Measurements from ENCODE around the gene GPR39.
"Not testable (repeated sequence)": the region's sequence is repeated elsewhere in the genome, so short reads cannot be mapped to it uniquely, and the experiment has no call there.

The GPR39 gene

DNA sequence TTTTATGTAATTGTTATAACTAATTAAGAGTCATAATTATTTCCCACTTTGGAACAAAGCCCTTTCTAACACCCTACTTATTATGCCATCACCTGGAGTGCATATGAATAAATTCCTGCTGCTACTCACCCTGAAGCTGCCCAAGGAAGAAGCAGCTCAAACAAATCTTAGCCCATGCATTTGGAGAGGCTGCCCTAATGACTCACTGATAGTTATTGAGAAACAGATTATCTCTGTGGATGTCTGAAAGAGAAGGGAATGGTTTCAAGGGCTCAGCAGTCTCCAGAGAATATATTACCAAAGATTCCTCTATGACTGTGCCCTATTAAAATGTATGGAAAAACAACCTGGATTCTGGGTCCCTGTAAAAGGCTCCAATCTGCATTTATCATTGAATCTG lies 81.0 kb downstream of the GPR39 start:
- no peak for DNase-seq (ENCODE audit: low spot score)

DNA sequence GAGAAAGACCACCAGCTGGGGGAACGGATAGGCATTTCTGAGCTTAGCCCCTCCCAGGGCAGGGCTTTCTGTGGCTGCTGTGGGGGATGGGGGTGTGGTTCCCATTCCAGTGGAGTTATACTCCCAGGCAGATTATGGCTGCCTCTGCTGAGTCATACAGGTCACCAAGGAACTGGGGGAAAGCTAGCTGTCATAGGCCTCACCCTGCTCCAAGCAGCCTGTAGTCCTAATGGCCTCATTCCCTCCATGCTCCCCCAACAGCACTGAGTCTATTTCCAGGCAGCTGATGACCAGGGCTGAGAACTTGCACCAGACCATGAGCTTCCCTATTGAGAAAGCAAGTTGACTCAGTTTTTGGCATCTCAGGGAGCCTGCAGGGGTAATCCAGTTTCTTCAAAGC lies 87.1 kb downstream of the GPR39 start:
- DNase-seq (ENCODE audit: low spot score): no peak

DNA sequence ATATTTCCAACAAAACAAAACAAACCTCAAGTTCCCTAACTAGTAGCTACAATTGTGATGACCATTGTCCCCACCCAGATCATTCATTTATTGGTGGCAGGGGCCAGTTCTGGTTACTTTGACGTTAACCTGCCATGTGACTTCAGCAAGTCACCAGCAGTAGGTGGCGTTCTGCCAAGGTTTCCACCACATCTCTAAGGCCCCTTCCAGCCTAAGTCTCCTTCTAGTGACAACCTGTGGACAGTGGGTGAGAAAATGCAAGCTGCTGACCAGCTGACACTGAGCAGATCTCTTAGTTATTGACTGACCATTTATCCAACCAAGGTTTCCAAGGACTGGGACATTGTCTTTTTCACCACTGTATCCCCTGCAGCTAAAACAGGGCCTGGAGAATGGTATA lies 98.4 kb downstream of the GPR39 start:
- DNase-seq (ENCODE audit: low spot score): no peak

DNA sequence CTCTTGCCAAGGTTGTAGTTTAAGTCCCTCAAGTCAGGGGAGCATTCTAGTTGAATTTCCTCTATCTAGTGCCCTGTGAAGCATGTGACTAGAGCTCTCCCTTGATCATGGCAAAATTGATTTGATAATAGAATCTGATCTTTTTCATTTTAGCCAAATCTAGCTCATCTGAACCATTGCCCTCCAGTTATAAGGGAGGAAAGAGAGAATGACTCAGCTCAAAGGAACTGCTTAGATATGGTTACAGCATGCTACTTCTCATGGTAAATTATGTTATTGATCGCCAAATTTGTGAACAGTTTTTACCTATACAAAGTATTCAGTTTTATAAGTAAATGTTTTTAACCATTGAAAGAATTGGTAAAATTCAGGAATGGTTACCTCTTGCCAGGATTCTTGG lies 100.8 kb downstream of the GPR39 start:
- DNase-seq (ENCODE audit: low spot score): no peak

DNA sequence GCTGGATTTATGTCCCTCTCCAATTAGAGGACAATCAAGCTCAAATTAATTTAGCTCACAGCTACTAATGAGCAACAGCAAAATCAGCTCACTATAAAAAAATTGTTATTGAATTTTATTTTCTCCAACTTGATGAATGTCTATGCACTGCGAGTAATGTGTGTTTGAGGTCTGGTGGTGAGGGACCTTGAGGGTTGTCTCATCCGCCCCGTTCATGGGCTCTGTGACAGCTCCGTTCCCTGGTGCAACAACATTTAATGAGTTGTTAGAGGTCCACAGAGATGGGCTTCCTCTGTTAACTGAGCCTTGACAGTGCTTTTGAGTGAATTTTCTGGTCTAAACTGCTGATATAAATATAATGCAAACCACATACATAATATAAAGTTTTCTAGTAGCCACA lies 101.7 kb downstream of the GPR39 start:
- no peak for DNase-seq (ENCODE audit: low spot score)

DNA sequence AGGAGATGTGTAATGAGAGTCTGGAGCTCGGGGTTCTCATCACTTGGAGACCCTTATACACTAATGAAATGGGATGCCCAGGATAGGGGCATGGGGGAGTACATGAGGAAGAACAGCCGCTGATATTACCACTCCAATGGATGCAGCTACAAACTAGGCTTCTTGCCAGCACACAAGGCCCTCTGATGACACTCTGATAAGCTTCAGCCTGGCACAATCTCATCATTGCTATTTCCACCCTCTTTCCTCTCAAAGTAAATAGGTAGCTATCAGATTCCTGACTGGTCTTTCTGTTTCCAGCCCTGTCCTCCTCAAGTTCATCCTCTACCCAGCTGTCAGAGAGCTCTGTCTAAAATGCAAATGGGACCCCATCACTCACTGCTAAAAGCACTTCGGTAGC lies 103.0 kb downstream of the GPR39 start:
- DNase-seq (ENCODE audit: low spot score): no peak

DNA sequence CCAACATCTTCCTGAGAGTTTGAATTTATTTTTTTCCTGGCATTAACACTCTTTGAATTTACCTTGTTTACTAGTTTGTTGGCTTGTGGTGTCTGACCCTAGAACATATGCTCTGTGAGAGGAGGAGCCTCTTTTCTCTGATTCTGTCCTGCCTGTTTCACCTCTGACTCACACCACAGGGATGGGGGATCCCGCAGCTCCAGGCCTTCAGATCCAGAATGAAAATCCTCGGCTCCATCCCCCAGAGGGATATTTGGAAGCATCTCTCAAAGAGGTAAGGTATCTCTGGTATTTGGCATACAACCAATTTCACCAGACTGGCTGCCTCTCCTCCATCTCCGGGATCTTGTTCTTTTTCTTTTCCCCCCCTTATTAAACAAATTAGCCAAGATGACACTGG lies 104.7 kb downstream of the GPR39 start:
- no peak for DNase-seq (ENCODE audit: low spot score)

DNA sequence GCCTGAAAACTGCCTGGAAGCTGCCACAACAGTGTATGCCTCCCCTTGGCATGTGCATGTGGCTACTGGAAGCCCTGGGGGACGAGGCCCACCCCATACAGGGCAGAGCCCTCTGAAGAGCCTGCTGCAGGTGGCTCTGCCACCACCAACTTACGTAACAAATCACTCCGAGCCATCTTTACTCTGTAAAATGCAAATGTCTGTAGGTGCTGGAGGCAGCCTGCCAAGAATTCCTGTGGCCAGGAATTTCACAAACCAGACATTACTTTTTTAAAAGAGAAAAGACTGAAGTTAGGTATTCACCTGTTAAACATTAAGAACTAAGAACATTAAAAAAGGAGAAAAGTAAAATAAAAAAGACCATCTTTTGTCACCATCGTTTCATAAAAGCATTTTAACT lies 106.3 kb downstream of the GPR39 start:
- no peak for DNase-seq (ENCODE audit: low spot score)

DNA sequence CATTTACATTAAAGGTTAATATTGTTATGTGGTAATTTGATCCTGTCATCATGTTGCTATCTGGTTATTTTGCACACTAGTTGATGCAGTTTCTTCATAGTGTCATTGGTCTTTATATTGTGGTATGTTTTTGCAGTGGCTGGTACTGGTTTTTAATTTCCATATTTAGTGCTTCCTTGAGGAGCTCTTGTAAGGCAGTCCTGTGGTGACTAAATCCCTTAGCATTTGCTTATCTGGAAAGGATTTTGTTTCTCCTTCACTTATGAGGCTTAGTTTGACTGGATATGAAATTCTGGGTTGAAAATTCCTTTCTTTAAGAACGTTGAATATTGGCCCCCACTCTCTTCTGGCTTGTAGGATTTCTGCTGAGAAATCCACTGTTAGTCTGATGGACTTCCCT lies 120.5 kb downstream of the GPR39 start:
- DNase-seq (ENCODE audit: low spot score): not testable (repeated sequence)

DNA sequence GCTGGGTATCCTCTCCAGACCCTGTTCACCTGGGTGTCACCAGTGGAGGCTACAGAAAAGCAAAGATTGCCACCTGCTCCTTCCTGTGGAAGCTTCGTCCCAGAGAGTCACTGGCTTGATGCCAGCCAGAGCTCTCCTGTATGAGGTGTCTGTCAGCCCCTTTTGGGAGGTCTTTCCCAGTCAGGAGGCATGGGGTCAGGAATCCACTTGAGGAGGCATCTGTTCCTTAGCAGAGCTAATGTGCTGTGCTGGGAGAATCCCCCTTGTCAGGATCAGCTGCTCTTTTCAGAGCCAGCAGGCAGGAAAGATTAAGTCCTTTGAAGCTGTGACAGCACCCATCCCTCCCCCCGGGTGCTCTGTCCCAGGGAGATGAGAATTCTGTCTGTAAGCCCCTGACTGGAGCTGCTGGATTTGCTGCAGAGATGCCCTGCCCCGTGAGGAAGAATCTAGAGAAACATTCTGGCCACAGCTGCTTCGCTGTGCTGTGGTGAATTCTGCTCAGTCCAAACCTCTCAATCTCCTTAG lies 121.8 kb downstream of the GPR39 start:
- DNase-seq (ENCODE audit: low spot score): no peak

DNA sequence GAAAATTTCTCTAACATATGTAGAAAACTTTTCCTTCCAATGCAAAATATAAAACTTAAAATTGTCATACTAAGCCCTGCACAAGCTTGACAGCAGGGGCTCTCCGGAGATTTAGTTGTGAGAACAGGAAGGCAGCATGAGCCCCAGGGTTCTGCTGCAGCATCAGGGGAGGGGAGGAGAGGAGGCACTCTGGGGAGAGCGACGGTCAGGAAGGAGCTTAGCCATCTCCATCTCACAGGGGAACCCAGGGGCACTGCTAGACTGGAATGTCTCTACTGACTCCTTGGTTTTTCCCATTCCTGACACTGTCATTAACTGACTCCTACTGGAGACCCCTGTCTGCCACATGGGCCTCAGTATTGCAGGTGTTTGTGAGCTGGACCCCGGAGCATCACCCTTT lies 123.6 kb downstream of the GPR39 start:
- no peak for DNase-seq (ENCODE audit: low spot score)

DNA sequence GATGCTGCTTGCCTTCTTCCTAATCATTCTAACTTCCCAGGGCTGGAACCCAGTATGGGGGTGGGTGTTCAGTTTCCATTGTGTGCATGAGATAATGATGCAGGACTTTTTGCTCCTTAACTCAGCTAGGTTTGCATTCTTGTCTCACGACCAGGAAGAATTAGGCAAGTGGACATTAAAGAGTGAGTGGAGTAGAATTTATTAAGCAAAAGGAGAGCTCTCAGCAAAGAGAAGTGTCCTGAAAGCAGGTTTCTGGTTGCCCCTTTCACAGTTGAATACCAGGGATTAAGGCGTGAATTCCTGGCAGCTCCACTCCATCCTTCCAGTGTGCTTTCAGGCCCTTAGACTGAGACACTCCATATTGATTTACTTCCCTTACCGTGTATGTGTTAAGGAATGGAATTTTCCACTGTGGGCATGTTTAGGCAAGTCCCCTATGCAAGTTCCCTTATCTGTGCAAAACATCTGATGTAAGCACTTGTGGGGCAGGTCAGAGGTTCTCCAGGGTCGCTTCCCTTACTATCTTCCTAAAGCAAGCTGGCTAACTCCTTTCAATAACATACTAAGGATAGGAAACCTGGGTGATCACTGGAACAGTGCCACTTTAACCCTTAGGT lies 126.5 kb downstream of the GPR39 start:
- DNase-seq (ENCODE audit: low spot score): no peak

DNA sequence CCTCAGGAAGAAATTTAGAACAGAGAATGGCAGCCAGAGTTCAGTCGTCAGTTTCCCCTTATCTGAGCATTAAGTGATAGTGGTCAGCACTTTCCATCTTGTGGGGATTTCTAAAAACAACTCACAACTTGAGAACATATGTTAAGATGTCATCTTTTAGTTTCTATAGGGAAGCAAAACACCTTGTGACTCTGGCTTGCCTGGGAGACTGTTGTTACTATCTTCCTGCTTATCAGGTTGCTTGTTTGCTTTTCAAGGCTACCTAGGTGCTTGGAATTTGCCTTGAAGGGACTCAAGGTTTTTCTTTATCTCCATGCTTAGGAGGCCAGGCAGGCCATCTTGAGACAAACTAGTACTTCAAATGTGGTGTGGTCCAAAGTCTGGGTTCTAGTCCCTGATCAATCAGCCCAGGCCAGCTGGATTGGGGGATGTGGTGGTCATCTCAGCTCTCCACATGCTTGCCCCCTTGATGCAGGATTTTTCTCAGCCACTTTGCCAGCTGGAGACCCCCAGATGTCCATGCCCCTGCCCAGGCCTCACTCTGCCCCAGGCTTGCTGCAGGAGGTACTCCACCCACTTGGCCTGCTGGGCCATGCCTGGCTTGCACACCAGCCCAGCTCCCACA lies 127.5 kb downstream of the GPR39 start:
- DNase-seq (ENCODE audit: low spot score): no peak

DNA sequence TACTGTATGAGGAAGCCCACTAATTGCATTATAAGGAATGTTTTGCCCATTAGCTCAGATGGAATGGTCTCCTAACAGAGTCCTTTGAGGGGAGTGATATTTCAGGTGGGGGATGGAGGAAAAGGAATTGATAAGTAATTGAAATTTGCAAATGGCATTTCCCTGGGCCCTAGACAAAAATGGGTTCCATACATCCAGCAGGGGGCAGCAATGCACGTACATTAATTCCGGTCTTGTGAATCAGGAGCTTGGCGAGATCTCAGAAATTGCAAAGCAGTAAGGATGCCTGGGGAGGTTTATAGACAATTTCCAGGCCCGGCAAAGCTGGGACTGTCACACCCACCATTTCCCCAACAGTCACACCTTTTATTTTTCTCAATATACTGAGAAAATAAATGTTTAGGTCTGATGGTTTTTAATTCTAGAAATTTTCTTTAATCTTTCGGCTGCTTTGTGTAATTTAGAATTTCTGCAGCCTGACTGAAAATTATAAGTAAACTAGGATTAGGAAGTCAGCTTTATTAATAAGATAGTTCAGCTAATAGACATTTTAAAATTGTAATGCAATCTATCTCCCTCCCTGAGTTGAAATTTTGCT lies 130.6 kb downstream of the GPR39 start:
- peak; percentile 69 for DNase-seq (ENCODE audit: low spot score)

DNA sequence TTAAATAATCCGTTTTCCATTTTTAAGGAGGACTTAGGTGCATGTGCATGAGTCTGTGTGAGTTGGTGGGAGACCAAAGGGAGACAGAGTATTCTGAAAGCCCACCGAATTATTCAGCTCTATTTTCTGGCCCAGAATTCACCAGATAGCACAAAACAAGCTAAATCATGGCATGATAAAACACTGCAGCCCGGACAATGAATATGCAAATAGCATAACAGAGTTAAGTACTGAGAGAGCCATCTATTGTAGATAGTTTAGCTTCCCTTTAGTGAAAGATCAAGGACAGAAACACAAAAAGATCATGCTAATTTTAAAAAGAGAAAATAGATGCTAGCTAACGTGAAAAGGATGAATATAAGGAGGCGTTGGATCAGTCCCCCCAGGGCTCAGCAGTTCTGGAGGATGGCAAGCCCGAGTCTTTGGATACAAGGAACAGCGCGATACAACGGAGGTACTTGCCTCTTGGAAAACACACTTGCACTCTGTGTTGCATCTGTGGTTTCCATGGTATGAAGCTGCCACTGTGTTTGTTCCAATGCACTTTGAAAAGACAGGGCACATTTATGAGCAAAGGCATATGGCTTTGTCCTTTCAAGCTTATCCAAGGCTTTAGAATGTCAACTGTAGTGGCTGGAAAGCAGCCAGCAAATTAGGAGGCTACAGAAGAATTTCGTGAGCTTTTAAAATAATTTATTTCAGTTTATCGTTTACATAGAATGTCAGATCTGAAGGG lies 133.5 kb downstream of the GPR39 start:
- DNase-seq (ENCODE audit: low spot score): no peak

DNA sequence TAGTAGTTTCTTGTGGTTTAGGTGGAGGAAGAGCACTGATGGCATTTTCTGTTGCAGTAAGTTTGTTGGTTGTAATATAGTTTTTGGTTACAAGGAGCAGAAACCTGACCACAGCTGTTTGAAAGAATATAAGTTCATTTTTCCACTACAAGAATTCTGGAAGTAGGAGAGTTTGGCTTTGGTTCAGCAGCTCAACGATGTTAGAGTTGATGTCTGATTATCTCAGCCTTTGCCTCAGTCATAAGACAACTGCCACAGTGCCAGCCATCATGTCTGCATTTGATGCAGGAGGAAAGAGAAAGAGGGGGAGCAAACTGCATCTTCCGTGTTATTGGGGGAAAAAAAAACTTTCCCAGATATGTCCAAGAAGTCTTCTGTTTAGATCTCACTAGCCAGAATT lies 134.3 kb downstream of the GPR39 start:
- DNase-seq (ENCODE audit: low spot score): no peak

DNA sequence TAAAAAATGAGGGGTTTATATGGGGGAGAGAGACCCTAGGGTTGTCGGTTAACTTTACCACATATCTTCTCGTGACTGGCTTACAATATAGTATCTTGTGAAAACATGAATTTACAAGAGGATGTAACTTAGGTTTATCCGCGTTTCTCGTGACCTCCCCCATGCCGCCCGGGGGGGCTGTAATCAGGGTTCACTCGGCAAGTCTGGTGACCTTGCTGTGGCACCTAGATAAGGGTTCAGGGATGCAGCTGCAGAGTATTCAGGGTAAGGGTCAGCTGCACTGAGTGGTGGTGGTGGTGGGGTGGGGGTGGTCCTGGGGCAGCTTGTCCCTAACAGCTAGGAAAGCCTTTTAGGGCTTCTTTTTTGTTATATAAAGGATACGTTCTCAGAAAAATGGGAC lies 141.1 kb downstream of the GPR39 start:
- DNase-seq (ENCODE audit: low spot score): no peak

DNA sequence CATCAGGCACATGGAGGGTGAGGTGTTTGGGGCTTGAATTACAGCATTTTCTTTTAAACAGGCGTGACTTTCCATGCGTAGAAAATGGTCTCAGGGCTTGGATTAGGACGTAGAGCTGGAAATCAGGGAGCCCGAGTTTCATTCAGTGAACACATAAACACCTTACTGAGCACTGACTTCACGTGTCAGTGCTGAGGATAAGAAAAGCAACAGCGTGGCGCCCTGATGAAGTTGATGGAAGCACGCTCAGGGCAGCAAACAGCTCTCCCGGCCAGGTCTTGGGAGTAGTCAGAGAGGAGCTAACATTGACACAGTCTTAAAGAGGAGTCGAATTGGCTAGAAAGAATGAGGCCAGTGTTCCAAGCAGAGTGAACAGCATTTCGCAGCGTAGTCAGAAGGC lies 142.7 kb downstream of the GPR39 start:
- DNase-seq (ENCODE audit: low spot score): no peak

DNA sequence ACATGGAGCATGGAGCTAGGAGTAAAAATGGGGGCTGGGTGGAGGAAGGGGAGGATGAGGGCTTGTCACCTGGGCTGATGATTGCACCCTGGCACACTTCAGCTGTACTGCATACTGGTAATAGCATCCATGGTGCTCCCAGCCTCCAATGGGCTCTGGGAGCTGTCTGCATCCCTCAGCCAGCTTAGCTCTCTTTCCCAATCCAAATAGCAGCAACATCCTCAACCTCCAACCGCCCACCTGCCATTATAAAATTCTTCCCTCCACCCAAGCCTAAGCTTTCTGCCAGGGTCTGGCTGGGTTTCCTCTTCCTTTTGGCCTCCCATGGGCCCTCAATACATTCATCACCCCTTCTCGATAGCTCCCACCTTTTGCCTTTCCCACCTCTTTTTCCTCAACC lies 143.3 kb downstream of the GPR39 start:
- no peak for DNase-seq (ENCODE audit: low spot score)

DNA sequence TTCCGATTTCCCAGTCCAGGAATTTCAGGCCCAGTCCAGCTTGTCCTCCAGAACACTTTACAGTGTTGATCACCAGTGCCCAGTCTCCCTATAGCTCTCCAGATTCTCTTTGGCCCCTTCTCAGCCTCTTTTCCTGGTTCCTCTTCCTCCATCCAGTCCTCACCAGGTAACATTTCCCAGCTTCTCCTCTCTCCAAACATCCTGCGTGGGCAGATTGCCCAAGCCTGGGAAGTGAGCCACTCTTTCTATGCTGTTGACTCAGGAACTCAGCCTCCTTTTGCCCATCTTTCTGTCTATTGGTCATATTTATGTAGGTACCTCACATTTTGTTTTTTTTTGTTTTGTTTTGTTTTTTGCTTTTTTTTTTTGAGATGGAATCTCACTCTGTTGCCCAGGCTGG lies 144.0 kb downstream of the GPR39 start:
- DNase-seq (ENCODE audit: low spot score): no peak

DNA sequence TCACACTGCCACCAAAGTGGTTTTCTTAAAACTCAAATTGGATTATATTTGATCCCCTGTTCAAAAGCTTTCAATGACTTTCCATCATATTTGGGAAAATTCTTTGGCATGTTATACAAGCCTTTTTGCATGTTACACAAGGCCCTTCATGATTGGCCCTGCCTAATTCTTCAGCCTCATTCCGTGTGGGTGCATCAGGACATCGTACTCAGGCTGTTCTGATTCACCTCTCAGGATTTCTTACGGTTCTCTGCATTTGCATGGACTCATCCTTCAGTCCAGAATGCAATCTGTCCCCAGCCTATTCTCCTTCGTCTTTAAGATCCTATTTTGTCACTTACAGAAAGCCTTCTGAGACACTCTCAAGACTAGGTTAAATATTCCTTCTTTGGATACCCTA lies 145.6 kb downstream of the GPR39 start:
- DNase-seq (ENCODE audit: low spot score): no peak

DNA sequence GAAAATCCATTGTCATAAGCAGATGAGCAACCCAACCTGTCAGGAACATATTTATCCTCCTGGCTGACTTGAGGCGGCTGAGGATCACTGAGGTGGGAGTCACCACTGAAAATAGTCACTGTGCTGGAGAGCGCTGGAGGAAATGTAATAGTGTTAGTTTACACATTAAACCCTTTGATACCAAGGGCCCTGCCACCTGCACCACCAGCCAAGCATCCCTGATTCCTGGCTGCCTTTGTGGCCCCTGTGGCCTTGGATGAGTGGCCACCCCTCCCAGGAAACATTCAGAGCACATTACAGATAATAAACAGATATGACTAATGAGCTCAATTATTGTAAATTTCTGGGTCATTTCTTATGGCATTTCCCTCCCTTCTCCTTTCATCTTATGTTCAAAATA lies 147.5 kb downstream of the GPR39 start:
- no peak for DNase-seq (ENCODE audit: low spot score)

DNA sequence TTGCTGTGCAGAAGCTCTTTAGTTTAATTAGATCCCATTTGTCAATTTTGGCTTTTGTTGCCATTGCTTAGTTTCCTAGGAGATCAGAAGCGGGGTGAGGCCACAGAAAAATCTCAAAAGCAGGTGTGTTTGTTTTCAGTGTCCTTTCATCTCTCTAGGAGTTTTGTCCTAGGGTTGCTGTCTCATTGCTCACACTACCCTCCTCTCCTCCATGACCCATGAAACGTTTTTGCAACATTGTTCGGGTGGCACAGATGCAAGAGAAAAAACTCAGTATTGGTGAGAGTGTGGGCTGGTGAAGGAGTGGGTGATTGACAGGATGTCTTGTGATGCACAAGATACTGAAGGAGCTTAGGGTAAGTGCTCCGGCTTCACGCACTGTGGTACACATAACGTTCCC lies 149.8 kb downstream of the GPR39 start:
- no peak for DNase-seq (ENCODE audit: low spot score)

Measured in globus pallidus (tissue), 1 donor.